Stimulated activated CD8-positive, alpha-beta memory T cell treated with anti-CD3 and anti-CD28 coated beads, Interleukin-4, amount 100 ng/mL, for 4 hours (primary cell): ENCODE results near the gene NCKAP5.

ENCODE experiments used
- DNase-seq, 2 donors: peaks; one replicate each; pipeline ENCODE4 v3.0.0-alpha.2; 2020; ENCODE audit warnings: low read depth in 2 of 2, low spot score in 1 of 2

The NCKAP5 gene

DNA sequence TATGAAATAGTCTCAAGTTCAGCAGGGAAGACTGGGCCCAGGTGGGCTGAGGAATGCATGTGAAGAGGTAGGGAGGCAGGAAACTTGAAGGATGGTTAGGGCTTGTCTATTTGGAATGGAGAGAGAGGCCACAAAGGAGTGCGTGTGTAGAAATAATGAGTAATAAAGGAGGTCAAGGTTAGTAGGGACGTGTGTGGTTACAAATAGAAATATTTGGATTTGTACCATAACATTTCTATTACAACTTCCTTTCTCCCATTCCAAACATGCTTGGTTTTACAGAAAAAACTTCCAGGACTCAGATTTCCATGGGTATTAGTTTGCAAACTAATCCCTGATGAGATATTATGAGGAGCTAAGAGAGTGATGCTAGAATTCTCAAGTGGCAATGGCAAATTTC lies 280.6 kb downstream of the NCKAP5 start:
- no peak for DNase-seq

DNA sequence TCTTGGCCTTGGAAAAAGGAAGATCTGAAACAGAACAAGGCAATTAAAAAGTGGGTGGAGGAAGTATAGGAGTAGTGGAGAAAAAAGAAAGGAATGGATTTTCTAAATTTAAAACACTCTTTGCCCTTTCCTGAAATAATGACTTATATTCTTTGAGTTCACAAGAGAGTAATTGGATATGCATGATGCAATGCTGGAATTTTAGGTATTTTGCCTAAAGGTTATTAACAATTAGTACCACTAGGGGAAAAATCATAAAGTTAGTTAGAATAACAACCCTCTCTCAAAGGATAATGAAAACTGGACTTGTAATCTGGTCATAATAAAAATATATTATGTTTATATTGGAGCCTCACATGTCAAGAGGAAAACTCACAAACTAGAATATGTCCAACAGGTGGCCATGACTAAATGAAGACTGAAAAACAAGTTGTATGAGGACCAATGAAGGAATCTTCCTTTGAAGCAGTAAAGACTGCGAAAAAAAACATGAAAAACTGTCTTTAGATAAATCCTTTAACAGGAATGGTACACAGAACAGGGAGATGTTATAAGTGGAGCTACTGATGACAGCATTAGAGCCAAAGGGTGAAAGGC lies 281.8 kb downstream of the NCKAP5 start:
- no peak for DNase-seq

DNA sequence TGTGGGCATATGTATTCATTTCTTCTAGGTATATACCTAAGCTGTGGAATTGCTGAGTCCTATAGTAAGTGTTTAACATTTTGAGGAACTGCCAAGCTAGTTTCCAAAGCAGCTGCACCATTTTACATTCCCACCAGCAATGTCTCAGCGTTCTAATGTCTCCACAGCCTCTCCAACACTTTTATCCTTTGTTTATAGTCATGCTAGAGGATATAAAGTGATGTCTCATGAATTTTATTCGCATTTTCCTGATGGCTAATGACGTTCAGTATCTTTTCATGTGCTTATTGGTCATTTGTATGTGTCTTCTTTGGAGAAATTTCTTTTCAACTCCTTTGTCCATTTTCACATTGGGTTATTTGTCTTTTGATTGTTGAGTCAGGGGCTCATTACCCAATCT lies 295.2 kb downstream of the NCKAP5 start:
- no peak for DNase-seq

DNA sequence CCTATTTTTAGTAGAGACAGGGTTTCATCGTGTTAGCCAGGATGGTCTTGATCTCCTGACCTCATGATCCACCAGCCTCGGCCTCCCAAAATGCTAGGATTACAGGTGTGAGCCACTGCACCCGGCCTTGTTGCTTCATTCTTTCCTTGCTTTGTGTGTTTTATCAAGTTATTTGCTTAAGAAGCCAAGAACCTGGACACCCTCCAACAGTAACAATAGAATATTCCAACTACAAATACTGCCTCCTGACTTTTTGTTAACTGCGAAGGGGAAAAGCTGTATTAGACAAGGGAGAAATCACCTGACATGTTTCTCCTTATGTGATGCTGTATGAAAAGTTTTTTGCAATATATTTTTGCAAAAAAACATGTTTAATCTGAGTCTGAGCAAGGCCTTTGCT lies 297.2 kb downstream of the NCKAP5 start:
- DNase-seq, result no peak

DNA sequence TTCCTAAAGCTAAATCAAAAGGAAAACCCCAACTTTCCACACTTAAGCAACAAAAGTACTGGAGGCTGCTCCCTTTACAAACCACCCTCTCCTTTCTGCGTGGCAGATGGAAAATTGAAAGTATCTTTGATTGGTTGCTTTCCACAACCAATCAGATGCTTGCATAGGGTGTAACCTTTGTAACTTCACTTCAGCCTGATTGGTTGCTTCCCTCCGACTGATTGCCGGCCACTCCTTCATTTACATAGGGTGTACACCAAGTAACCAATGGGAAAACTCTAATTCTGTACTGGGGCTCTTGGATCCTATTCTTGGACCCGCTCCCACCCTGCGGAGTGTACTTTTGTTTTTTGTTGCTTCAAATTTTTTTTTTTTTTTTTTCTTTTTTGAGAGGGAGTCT lies 297.7 kb downstream of the NCKAP5 start:
- DNase-seq, result no peak

DNA sequence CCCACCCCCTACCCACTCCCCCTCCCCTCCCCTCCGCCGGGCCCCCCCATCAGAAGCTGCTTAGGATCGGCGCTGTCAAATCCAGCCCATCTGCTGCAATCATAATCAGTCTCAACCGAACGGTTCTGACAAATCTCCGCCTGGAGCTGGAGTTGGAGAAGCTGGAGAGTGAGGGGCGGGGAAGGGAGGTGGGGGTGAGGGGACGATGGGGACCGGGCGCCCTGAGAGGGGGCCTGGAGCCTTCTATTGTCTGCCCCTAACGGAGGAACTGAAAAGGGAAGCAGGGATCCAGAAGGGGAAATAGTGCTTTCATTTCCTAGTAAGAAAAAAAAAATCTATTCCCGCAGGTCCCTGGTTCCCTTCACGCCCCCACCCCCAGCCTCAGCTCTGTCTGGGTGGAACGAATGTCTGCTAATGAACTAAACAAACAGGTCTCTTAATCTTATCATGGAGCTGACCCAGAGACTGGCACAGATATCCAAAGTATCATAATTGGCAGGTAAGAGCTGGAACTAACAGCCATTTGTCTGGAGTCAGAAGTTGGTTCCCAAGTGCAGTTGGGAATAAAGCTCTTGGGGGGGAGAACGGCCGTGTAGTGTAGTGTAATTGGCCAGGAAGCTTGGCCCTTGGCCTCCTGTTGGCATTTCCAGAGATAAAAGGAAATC lies 301.2 kb downstream of the NCKAP5 start:
- DNase-seq, result no peak

DNA sequence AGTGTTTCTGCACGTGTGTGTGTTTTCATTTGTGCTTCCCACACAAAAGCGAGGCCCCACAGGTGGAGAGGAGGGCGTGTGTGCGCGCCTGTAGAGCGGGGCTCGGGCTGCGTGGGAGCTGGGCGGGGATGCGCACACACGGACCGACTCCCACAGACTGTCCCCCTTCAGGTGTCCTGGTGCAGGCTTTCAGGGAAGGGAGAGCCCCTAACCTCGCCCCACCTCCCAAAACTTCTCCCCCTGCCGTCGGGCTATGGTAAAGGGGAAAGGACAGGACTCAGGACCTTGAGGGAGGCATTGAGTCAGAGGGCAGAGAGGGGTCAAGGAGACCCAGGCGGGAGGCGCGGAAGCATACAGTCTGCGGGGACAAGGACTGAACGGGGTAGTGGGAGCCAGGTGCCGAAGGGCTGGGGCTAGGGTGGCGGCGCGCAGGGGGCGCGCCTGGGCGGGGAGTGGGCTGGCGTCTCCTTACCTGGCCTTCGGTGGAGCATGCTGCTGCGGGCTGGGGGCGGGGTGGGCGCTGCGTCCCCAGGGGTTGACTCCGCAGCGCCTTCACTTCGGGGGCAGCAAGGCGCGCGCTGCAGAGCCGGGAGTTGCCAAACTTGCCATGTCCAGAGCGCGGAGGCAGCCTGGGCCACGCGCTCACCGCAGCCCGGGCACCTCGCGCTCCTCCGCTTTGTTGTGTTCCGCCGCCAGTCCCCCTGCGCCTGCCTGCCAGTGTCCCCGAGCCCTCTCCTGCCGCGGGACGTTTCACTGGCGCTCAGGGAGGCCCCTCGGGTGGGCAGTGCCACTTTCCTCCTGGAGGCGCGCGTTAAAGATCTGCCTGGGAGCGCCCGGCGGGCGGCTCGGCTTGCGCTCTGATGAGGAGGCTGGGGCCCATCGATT lies 302.0 kb downstream of the NCKAP5 start:
- no peak for DNase-seq

DNA sequence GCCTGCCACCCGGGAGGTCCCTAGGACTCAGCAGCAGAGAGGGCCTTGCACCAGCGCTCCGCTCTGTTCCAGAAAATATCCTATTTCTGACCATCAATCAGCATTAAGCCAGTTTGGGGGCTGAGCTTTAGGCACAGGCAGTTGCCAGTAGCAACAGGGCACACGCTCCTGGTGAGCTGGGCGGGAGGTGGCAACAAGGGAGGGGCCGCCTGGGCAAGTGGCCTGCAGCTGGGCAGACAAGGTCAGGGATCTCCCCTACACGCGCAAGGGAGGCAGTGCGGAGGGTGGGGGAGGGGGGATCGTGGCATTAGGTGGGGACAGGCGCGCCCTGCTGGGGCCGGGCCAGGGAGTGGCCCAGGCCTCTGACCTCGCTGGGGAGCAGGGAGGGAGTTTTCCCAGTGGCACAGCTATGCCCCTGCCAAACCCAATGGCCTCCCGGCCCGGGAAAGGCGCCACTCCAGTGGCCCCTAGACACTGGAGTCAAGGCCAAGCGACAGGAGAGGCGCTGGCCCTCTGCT lies 302.8 kb downstream of the NCKAP5 start:
- no peak for DNase-seq

DNA sequence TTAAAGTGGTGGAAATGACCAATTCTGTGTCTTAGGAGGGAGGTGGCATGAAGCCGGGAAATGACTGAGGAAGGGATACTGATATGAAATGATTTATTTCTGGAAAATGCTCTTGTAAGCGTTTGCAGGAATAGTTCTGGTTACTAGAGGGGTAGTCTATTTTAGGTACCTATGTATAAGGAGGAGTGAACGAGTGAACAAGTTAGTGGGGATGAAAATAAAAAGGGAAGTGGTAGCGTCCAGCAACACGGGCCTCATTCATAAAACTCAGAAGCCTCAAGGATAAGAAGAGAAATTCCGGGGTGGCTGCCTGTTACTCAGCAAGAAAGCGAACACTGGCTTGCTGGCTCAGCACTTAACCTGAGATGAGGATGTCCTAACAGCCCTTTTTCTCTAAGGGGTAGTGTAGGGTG lies 303.3 kb downstream of the NCKAP5 start:
- DNase-seq, result no peak

DNA sequence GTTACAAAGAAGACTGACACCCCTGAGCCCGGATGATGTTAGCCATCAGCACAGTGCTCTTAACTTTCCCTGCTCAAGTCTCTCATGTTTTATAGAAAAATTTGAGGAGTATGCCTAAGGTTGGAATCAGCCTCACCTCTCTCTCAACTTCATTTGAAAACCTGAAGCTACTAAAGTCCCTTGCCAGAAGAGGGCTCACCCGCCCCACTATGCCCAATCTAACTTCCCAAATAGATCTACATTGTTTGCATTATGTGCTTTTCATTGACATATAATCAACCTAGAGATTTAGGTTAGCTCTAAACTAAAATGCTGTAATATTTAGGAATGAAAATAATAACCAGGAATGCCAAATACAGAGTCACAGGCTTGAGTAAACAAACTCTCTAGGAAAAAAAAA lies 305.4 kb downstream of the NCKAP5 start:
- DNase-seq, result no peak

DNA sequence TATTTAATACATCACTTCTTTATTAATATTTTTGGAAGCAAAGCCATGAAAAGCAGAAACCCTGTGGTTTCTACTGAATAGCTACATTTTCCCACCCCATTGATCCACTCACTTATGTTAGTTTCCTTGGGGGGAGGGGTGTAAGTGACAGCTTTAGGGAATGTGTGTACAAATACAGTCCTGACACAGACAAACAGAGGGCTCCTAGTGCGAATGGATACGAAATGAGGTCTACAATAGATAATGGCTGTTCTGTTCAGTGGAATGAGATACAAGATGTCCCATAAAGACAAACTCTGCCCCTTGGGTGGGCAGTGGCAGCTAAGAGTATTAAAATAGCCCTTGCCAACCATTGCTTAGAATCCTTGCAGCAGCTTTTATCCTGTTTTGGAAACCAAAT lies 312.9 kb downstream of the NCKAP5 start:
- DNase-seq, result no peak

DNA sequence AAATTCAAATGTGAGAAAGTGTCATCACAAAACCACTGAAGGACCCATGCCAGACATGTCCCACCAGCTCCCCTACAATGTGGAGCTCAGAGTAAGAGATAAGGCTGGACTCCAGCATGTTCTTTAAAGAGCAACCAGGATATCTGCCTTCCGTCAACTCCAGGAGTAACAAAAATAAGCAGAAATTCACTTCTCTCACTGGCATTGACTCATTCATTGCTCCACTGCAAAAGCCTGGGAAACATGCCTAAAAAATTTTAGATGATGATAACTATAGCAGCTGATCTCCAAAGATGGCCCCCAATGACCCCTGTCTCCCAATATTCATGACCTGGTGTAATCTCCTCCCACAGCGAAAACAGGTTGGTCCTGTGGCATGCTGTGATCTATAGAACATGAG lies 314.5 kb downstream of the NCKAP5 start:
- DNase-seq, result no peak

DNA sequence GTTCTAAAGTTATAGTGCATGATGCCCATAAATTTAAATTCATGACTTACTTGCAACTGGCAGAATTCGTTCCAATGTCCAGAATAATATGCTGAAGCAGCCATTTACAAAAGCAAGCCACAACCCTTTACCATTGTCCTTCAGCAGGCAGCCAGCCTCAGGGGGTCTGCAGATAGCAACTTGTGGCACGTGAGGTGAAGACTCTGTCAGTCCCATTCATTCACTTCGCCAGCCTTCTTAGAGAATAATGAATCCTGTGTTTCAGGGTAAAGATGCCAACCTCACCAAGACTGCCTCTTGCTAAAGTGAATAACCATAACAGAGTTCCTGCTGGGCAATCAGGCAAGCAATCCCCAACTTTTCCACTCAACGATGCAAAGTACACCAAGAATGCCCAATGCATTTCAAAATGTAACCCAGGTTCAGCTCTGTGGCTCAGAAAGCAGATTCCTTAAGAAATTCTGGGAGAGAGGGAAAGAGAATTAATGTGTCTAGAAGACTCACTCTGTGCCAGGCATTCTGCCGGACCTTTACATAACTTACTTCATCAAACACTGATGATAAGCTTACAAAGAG lies 315.4 kb downstream of the NCKAP5 start:
- no peak for DNase-seq

DNA sequence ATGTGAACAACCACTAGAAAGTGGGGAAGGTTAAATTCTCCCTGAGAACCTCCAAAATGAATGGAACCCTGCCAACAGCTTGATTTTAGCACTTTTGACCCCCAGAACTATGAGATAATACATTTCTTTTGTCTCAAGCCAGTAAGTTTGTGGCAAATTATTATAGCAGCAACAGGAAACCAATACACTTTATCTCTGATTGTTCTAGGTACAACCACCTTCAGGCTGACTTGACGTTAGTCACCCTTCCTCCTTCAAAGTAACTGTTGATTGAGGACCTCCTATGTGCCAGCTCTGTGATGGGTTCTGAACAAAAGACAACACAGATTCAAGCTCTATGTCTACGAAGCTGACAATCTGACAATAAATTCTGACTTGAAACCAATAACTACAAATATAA lies 318.9 kb downstream of the NCKAP5 start:
- DNase-seq, result no peak

DNA sequence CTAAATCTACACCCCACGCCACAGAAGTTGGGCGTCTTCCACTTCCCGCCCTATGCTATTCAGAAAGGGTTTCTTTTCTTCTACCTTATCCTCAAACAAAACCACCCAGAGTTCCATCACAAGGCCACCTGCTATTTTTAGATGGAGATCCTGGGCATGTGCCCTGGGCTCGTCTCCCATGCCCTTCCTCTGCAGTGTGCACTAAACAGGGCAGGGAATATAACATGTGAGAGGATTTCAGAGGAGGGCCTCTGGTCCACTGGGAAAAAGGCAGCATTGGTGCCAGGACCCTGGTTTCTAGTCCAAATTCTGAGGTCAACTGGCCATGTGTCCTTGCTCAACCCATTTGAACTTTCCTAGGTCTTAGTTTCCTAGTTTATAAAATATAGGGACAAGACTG lies 320.0 kb downstream of the NCKAP5 start:
- no peak for DNase-seq

DNA sequence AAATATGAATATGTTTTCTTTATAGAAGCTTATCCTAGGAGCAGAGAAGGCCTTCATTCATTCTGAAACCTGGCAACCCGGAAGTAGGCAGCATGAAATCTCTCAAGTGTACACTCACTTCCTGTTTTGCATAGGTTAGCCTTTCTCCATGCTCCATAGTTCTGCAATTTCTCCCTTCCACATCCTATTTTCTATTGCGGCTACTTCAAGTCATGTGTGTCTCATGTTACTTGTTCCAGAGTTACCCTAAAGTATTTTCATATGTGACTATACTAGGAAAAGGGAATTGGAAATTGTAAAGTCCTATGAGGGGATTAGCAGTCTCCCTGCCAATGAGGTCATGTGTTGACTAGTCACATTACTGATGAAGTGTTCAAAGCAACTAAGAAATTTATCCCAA lies 320.6 kb downstream of the NCKAP5 start:
- no peak for DNase-seq

DNA sequence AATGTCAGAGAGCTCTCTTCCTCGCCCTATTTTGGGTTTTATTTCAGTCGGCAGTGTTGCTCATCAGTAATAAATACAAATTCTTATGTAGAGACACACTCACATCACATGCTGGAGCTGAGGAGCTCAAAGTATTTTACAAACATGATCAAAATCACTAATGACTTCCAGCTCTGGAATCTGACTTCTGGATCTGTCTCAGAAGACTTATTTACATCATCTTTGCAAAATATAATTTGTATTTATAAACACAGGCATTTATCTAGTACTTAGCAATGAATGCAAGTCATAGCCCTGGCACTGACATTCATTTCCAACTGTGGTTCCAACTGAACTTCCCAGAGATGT lies 327.1 kb downstream of the NCKAP5 start:
- no peak for DNase-seq

DNA sequence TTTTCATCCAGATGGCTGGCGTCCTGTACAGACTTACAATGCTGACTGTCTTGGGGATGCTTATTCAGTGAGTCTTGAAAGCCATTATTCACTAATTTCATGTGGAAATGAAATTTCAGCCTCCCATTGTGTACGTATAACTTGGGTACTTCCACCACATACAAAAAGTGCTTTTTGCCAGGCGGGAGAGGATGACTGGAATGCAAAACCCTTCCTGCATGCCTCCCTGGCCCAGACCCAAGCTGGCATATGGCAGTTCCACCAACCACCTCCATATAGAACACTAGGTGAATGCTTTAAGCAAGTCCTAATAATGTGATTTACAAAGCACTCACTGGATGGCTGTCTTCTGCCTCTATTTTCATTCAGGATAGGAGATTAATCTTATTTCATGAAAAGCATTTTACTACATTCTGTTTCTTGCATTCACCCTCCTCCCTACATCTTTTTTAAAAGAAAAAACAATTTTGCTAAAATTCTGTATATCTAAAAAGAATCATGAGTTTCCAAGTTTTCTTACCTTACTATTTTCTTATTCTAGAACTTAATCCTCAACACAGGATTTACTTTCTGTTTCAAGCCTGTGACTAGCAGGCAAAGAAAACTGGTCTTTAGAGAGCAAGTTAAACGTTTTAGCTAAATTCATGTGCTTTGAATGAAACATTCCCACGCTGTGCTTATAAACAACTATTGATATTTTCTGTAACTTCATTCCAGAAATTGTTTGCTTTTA lies 327.6 kb downstream of the NCKAP5 start:
- DNase-seq, result no peak

DNA sequence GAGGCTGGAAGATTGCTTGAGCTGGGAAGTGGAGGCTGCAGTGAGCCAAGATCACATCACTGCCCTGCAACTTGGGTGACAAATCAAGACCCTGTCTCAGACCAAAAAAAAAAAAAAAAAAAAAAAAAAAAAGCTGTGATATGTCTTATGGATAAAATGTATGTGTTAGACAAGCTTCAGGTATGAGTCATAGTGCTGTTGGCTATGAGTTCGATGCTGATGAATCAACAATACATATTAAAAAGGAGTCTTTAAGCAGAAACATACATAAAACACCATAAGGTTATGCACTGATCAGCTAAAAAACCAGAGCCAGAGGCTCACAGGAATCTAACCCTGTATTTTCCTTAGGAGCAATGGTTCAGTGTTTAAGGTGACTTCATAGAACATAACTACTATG lies 332.3 kb downstream of the NCKAP5 start:
- no peak for DNase-seq

DNA sequence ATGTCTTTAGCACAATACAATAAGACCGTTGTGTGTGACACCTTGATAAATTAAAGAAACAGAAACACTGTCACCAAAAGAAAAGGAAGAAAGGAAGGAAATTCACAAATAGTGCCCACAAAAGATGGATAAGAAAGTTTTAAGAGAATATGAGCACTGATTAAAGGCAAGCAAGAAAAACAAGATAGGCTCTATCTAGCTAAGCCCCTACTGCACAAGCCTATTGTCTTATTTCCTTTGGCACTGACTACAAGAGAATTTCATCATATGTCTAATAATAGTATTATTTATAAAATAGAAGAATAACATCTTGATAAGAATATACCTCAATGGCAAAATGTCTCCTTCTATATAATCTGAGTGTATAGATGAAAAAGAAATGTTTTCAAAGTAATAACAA lies 335.7 kb downstream of the NCKAP5 start:
- DNase-seq, result no peak

DNA sequence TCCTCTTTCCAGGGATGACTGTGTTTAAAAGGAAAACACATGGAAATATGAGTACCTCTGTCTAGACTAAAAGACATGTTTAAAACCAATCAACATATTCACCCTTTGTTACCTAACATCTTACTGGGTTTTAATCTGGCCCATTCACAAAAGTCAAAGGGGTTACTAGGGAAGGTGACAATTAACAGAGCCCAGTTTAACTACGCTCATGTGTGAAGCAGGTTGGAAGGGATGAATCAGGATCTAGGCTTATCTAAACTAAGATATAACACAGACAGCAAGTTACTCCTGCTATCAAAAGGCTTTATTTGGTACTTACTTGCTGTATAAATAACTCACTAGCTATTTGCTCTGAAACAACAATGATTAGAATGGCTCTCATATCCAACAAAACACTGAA lies 337.0 kb downstream of the NCKAP5 start:
- no peak for DNase-seq
